Sigmoid colon (tissue), 3 donors: ENCODE results near the gene RGS7.

Source experiments
- CTCF ChIP-seq, 4 experiments: fragments of 450-650 bp in 3 of 4; fragments of 200-600 bp in 1 of 4; IDR thresholded peaks; one replicate each; pipeline ENCODE4 v1.5.1; 2016 to 2019; ENCODE audit warnings: antibody characterized with exemption in 4 of 4, mild to moderate bottlenecking in 3 of 4, moderate library complexity in 2 of 4
- POLR2A ChIP-seq, 2 donors: fragments of 450-650 bp; IDR thresholded peaks; one replicate each; pipeline ENCODE4 v1.6.1; 2016; ENCODE audit warnings: antibody characterized with exemption in 2 of 2, mild to moderate bottlenecking in 2 of 2, moderate library complexity in 2 of 2

GRCh38 chr1:241208910-241209379, 148.1 kb downstream of the RGS7 start:
- TF ChIP-seq CTCF (IDR thresholded peaks at IDR 0.05): no peak
- TF ChIP-seq POLR2A (IDR thresholded peaks at IDR 0.05): no peak
